PC-9 (cell line): ENCODE measurements around the gene PALLD. TPM values are rescaled to one million over a fixed set of nuclear protein-coding genes. Genes with fewer than 3 reads are reported as not detected.
A peak's percentile ranks its signal among the peaks of the same experiment; 100 is the strongest.

Source experiments
- BruUV-seq: library from RNA; stranded (reverse); fragments of 400-500 nt; replicated peaks from 2 replicates; lab custom pipeline; 2021; lab: Mats Ljungman, UMichigan
- CTCF ChIA-PET: fragments of 300-600 bp; sonication (Branson Sonifier 250); formaldehyde crosslinking; loops from one replicate; lab custom pipeline; 2022; ENCODE audit warnings: antibody characterized with exemption; lab: Charles Lee
- POLR2A ChIA-PET: fragments of 300-600 bp; sonication (Branson Sonifier 250); formaldehyde crosslinking; loops from one replicate; lab custom pipeline; 2022; ENCODE audit warnings: antibody characterized with exemption; ENCODE audit not compliant: unreplicated experiment; lab: Charles Lee
- DNase-seq, 2 experiments: peaks; one replicate each; pipeline versions ENCODE4 v3.0.0 to v3.0.0-alpha.2; 2015 to 2022; ENCODE audit warnings: mixed read lengths in 1 of 2
- H2AFZ ChIP-seq: fragments of 200-600 bp; sonication (generic); 2 replicates; pipeline ENCODE4 v1.8.1; 2017; ENCODE audit warnings: antibody characterized with exemption
- H3F3A ChIP-seq: fragments of 200-600 bp; sonication (generic); 2 replicates; pipeline ENCODE4 v1.8.1; 2017; ENCODE audit warnings: antibody characterized with exemption, mild to moderate bottlenecking, low read depth; ENCODE audit not compliant: insufficient read depth
- H3K27ac ChIP-seq: fragments of 200-600 bp; sonication (generic); 2 replicates; pipeline ENCODE4 v1.6.1; 2016; ENCODE audit warnings: mixed run types
- H3K27me3 ChIP-seq: fragments of 200-600 bp; sonication (generic); 2 replicates; pipeline ENCODE4 v1.6.1; 2016; ENCODE audit warnings: low read depth, mixed run types; ENCODE audit not compliant: insufficient read depth
- H3K36me3 ChIP-seq: fragments of 200-600 bp; sonication (generic); 2 replicates; pipeline ENCODE4 v1.6.1; 2016; ENCODE audit warnings: low read depth, mixed run types
- H3K4me1 ChIP-seq: fragments of 200-600 bp; sonication (generic); replicated peaks from 2 replicates; pipeline ENCODE4 v1.6.1; 2016; ENCODE audit warnings: mixed run types; ENCODE audit not compliant: insufficient read depth
- H3K4me2 ChIP-seq: fragments of 200-600 bp; sonication (generic); 2 replicates; pipeline ENCODE4 v1.6.1; 2017; ENCODE audit warnings: mixed run types
- H3K4me3 ChIP-seq: fragments of 200-600 bp; sonication (generic); 2 replicates; pipeline ENCODE4 v1.6.1; 2016; ENCODE audit warnings: mixed run types
- H3K79me2 ChIP-seq: fragments of 200-600 bp; sonication (generic); 2 replicates; pipeline ENCODE4 v1.6.1; 2017; ENCODE audit warnings: low read depth, mixed run types
- H3K9me2 ChIP-seq: fragments of 200-600 bp; sonication (generic); 2 replicates; pipeline ENCODE4 v1.8.1; 2017; ENCODE audit warnings: mild to moderate bottlenecking; ENCODE audit not compliant: insufficient read depth
- H3K9me3 ChIP-seq: fragments of 200-600 bp; sonication (generic); 2 replicates; pipeline ENCODE4 v1.8.1; 2016; ENCODE audit warnings: low read depth; ENCODE audit not compliant: insufficient read depth
- H4K20me1 ChIP-seq: fragments of 200-600 bp; sonication (generic); 2 replicates; pipeline ENCODE4 v1.8.1; 2017; ENCODE audit not compliant: insufficient read depth
- CTCF ChIP-seq: fragments of 200-600 bp; sonication (generic); conservative IDR thresholded peaks from 2 replicates; pipeline ENCODE4 v1.6.1; 2017; ENCODE audit warnings: mixed run types, antibody characterized with exemption, mild to moderate bottlenecking, moderate library complexity
- EZH2 ChIP-seq: fragments of 200-600 bp; sonication (generic); IDR thresholded peaks from 2 replicates; pipeline ENCODE4 v1.8.0; 2017; ENCODE audit warnings: antibody characterized with exemption, low read depth
- intact Hi-C: fragments of 100-400 bp; cut with micrococcal nuclease; formaldehyde crosslinking; loops from one replicate; pipeline ENCODE4 v1.10.0; 2022; ENCODE audit not compliant: unreplicated experiment
- total RNA-seq: library from RNA; stranded (reverse); gene quantifications from 2 replicates; pipeline ENCODE4 v1.2.3, GENCODE V29; 2021

PALLD gene
- total RNA-seq, 1 experiment from 2014 or later = 156 TPM

GRCh38 chr4:168522829-168523489, 26.1 kb downstream of the PALLD start:
- no peak overlapping the region for H2AFZ ChIP-seq
- H3K4me1 ChIP-seq = peaks cover 5% of the 10 kb centered on the region; the same call in 1 of the 2 replicates
- POLR2A ChIA-PET = no interaction called here

GRCh38 chr4:168524006-168524405, 27.2 kb downstream of the PALLD start:
- CTCF ChIA-PET = no interaction called here
- H3K27ac ChIP-seq = no peak overlapping the region
- peaks cover 11% of the 10 kb centered on the region; the same call in 1 of the 2 replicates for H3K4me1 ChIP-seq
- POLR2A ChIA-PET = no interaction called here
- no peak overlapping the region for H3K4me3 ChIP-seq
- no peak overlapping the region for H2AFZ ChIP-seq
- no peaks in the 10 kb centered on the region for H4K20me1 ChIP-seq
- no TSS peak for BruUV-seq
- H3K27me3 ChIP-seq = no peaks in the 10 kb centered on the region
- H3F3A ChIP-seq = no peaks in the 10 kb centered on the region
- no peaks in the 10 kb centered on the region for H3K36me3 ChIP-seq
- DNase-seq = peak in 1 of 2 experiments; percentile 45
- TF ChIP-seq CTCF = no peak
- no peak for TF ChIP-seq EZH2
- no peaks in the 10 kb centered on the region for H3K9me2 ChIP-seq
- intact Hi-C loops = no loop called here
- H3K9me3 ChIP-seq = no peaks in the 10 kb centered on the region
- no peak overlapping the region for H3K4me2 ChIP-seq
- no peaks in the 10 kb centered on the region for H3K79me2 ChIP-seq

More at GRCh38 chr4:168522829-168523489, 26.1 kb downstream of the PALLD start:
- no peak overlapping the region for H3K27ac ChIP-seq
- no peaks in the 10 kb centered on the region for H3F3A ChIP-seq
- CTCF ChIA-PET = no interaction called here
- no peaks in the 10 kb centered on the region for H3K36me3 ChIP-seq
- BruUV-seq = no TSS peak
- H4K20me1 ChIP-seq = no peaks in the 10 kb centered on the region
- no peaks in the 10 kb centered on the region for H3K79me2 ChIP-seq
- TF ChIP-seq EZH2 (no peak), CTCF (no peak)
- no peak overlapping the region for H3K4me3 ChIP-seq
- H3K9me2 ChIP-seq = no peaks in the 10 kb centered on the region
- intact Hi-C loops = no loop called here
- no peaks in the 10 kb centered on the region for H3K9me3 ChIP-seq
- no peaks in the 10 kb centered on the region for H3K27me3 ChIP-seq
- DNase-seq = no peak
- H3K4me2 ChIP-seq = no peak overlapping the region

- H3K9me2 ChIP-seq = no peaks in the 10 kb centered on the region
- no peak overlapping the region for H3K27ac ChIP-seq
- no peak for DNase-seq
- no TSS peak for BruUV-seq
- no peak overlapping the region for H3K4me2 ChIP-seq
- no peaks in the 10 kb centered on the region for H4K20me1 ChIP-seq
- no peak for TF ChIP-seq EZH2
- TF ChIP-seq CTCF = no peak
- CTCF ChIA-PET = no interaction called here
- no peaks in the 10 kb centered on the region for H3K27me3 ChIP-seq
- no peak overlapping the region for H2AFZ ChIP-seq
- no peaks in the 10 kb centered on the region for H3K9me3 ChIP-seq
- peaks cover 11% of the 10 kb centered on the region; the same call in 1 of the 2 replicates for H3K4me1 ChIP-seq
- H3K79me2 ChIP-seq = no peaks in the 10 kb centered on the region
- intact Hi-C loops = no loop called here
- H3F3A ChIP-seq = no peaks in the 10 kb centered on the region
- H3K4me3 ChIP-seq = no peak overlapping the region
- H3K36me3 ChIP-seq = no peaks in the 10 kb centered on the region
- POLR2A ChIA-PET = no interaction called here
Observed at GRCh38 chr4:168524897-168525296, 28.0 kb downstream of the PALLD start.
